Measurements from ENCODE around the gene AGPAT2.
A peak's percentile ranks its signal among the peaks of the same experiment; 100 is the strongest.

Gene AGPAT2

DNA sequence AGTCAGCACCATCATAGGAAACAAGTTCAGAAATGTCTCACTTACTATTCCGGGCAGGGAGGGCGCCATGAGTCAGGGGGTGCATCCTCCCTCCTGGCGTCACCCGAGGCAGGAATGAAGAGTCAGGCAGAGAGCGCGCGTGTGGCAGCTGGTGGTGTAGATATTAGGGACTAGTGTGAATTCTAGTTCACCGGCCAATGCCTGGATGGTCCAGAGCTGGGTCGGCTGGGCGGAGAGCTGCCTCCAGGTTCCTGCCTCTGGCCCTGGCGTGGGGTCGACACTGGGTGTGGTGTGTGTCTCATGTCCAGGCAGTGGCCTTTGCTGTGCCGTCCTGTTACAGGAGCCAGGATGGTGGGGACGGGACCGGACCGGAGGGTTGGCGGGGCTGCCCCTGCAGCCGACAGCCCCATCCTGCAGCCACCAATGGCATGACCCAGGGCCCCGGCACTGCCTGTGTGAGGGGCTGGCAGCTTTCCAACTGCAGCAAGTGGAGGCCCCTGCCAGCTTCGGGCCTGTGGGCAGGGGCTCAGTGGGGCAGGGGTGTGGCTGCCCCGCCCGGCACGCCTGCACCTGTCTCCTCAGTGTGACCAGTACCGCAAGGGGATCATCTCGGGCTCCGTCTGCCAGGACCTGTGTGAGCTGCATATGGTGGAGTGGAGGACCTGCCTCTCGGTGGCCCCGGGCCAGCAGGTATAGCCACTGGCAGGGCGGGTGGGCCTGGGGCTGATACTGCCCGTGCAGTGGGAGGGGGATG is 34.3 kb upstream of the AGPAT2 start (continued):
- no peak for TF ChIP-seq ZSCAN18 (tag by site-specific recombination; IDR thresholded peaks at IDR 0.05)
- TF ChIP-seq ZSCAN16 (tag by site-specific recombination; IDR thresholded peaks at IDR 0.05) = no peak
- TF ChIP-seq ZNF112 (tag by site-specific recombination; IDR thresholded peaks at IDR 0.05) = no peak
- TF ChIP-seq ZNF341 (tag by site-specific recombination; IDR thresholded peaks at IDR 0.05; ENCODE audit: low read depth) = no peak
- peak; percentile 15; the same call in 1 of the 2 replicates for TF ChIP-seq SP2 (tag by site-specific recombination; IDR thresholded peaks at IDR 0.05)
- TF ChIP-seq ZBTB20 (tag by site-specific recombination; IDR thresholded peaks at IDR 0.05) = peak; percentile 78; the same call in 1 of the 2 replicates
- TF ChIP-seq ZNF549 (tag by site-specific recombination; IDR thresholded peaks at IDR 0.05) = no peak
- TF ChIP-seq ZNF292 (tag by site-specific recombination; IDR thresholded peaks at IDR 0.05; ENCODE audit: borderline replicate concordance, low read depth) = no peak
- TF ChIP-seq ZFP37 (tag by site-specific recombination; IDR thresholded peaks at IDR 0.05) = no peak
- TF ChIP-seq KLF10 (tag by site-specific recombination; IDR thresholded peaks at IDR 0.05) = peak; percentile 39; the same call in 1 of the 2 replicates
- TF ChIP-seq, protein P1, sequence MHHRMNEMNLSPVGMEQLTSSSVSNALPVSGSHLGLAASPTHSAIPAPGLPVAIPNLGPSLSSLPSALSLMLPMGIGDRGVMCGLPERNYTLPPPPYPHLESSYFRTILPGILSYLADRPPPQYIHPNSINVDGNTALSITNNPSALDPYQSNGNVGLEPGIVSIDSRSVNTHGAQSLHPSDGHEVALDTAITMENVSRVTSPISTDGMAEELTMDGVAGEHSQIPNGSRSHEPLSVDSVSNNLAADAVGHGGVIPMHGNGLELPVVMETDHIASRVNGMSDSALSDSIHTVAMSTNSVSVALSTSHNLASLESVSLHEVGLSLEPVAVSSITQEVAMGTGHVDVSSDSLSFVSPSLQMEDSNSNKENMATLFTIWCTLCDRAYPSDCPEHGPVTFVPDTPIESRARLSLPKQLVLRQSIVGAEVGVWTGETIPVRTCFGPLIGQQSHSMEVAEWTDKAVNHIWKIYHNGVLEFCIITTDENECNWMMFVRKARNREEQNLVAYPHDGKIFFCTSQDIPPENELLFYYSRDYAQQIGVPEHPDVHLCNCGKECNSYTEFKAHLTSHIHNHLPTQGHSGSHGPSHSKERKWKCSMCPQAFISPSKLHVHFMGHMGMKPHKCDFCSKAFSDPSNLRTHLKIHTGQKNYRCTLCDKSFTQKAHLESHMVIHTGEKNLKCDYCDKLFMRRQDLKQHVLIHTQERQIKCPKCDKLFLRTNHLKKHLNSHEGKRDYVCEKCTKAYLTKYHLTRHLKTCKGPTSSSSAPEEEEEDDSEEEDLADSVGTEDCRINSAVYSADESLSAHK (tag by site-specific recombination; IDR thresholded peaks at IDR 0.05) = no peak
- TF ChIP-seq, protein P2, sequence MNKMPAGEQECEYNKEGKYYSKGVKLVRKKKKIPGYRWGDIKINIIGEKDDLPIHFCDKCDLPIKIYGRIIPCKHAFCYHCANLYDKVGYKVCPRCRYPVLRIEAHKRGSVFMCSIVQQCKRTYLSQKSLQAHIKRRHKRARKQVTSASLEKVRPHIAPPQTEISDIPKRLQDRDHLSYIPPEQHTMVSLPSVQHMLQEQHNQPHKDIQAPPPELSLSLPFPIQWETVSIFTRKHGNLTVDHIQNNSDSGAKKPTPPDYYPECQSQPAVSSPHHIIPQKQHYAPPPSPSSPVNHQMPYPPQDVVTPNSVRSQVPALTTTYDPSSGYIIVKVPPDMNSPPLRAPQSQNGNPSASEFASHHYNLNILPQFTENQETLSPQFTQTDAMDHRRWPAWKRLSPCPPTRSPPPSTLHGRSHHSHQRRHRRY (tag by site-specific recombination; IDR thresholded peaks at IDR 0.05) = no peak
- TF ChIP-seq ZNF10 (tag by site-specific recombination; IDR thresholded peaks at IDR 0.05) = peak; percentile 24; the same call in 1 of the 2 replicates
- TF ChIP-seq GLIS2 (tag by site-specific recombination; IDR thresholded peaks at IDR 0.05) = peak; percentile 51
- TF ChIP-seq ZNF223 (tag by site-specific recombination; IDR thresholded peaks at IDR 0.05) = no peak
- TF ChIP-seq, protein P3, sequence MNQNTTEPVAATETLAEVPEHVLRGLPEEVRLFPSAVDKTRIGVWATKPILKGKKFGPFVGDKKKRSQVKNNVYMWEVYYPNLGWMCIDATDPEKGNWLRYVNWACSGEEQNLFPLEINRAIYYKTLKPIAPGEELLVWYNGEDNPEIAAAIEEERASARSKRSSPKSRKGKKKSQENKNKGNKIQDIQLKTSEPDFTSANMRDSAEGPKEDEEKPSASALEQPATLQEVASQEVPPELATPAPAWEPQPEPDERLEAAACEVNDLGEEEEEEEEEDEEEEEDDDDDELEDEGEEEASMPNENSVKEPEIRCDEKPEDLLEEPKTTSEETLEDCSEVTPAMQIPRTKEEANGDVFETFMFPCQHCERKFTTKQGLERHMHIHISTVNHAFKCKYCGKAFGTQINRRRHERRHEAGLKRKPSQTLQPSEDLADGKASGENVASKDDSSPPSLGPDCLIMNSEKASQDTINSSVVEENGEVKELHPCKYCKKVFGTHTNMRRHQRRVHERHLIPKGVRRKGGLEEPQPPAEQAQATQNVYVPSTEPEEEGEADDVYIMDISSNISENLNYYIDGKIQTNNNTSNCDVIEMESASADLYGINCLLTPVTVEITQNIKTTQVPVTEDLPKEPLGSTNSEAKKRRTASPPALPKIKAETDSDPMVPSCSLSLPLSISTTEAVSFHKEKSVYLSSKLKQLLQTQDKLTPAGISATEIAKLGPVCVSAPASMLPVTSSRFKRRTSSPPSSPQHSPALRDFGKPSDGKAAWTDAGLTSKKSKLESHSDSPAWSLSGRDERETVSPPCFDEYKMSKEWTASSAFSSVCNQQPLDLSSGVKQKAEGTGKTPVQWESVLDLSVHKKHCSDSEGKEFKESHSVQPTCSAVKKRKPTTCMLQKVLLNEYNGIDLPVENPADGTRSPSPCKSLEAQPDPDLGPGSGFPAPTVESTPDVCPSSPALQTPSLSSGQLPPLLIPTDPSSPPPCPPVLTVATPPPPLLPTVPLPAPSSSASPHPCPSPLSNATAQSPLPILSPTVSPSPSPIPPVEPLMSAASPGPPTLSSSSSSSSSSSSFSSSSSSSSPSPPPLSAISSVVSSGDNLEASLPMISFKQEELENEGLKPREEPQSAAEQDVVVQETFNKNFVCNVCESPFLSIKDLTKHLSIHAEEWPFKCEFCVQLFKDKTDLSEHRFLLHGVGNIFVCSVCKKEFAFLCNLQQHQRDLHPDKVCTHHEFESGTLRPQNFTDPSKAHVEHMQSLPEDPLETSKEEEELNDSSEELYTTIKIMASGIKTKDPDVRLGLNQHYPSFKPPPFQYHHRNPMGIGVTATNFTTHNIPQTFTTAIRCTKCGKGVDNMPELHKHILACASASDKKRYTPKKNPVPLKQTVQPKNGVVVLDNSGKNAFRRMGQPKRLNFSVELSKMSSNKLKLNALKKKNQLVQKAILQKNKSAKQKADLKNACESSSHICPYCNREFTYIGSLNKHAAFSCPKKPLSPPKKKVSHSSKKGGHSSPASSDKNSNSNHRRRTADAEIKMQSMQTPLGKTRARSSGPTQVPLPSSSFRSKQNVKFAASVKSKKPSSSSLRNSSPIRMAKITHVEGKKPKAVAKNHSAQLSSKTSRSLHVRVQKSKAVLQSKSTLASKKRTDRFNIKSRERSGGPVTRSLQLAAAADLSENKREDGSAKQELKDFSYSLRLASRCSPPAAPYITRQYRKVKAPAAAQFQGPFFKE (tag by site-specific recombination; IDR thresholded peaks at IDR 0.05; ENCODE audit: borderline replicate concordance) = no peak
- TF ChIP-seq ZNF596 (tag by site-specific recombination; IDR thresholded peaks at IDR 0.05) = no peak
- TF ChIP-seq ZNF155 (tag by site-specific recombination; IDR thresholded peaks at IDR 0.05) = no peak
- no peak for TF ChIP-seq SCRT2 (tag by site-specific recombination; IDR thresholded peaks at IDR 0.05)
- TF ChIP-seq BCL11B (tag by site-specific recombination; IDR thresholded peaks at IDR 0.05; ENCODE audit: low read depth) = peak; percentile 36; the same call in 1 of the 2 replicates
- no peak for TF ChIP-seq FEZF1 (tag by site-specific recombination; IDR thresholded peaks at IDR 0.05)
- TF ChIP-seq, protein P4, sequence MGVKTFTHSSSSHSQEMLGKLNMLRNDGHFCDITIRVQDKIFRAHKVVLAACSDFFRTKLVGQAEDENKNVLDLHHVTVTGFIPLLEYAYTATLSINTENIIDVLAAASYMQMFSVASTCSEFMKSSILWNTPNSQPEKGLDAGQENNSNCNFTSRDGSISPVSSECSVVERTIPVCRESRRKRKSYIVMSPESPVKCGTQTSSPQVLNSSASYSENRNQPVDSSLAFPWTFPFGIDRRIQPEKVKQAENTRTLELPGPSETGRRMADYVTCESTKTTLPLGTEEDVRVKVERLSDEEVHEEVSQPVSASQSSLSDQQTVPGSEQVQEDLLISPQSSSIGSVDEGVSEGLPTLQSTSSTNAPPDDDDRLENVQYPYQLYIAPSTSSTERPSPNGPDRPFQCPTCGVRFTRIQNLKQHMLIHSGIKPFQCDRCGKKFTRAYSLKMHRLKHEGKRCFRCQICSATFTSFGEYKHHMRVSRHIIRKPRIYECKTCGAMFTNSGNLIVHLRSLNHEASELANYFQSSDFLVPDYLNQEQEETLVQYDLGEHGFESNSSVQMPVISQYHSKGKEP (tag by site-specific recombination; IDR thresholded peaks at IDR 0.05) = no peak
- no peak for TF ChIP-seq ZFP41 (tag by site-specific recombination; IDR thresholded peaks at IDR 0.05; ENCODE audit: borderline replicate concordance)
- no peak for TF ChIP-seq ZNF37A (tag by site-specific recombination; IDR thresholded peaks at IDR 0.05)
- TF ChIP-seq KLF9 (tag by site-specific recombination; IDR thresholded peaks at IDR 0.05; ENCODE audit: low read depth) = peak; percentile 72
- no peak for TF ChIP-seq OSR2 (tag by site-specific recombination; IDR thresholded peaks at IDR 0.05)
- no peak for TF ChIP-seq SP3 (tag by site-specific recombination; IDR thresholded peaks at IDR 0.05)
- TF ChIP-seq ZBTB8A (tag by site-specific recombination; IDR thresholded peaks at IDR 0.05) = no peak
- no peak for TF ChIP-seq ZNF561 (tag by site-specific recombination; IDR thresholded peaks at IDR 0.05; ENCODE audit: borderline replicate concordance)
